Measurements from ENCODE around the gene CEP162. TPM values are rescaled to one million over a fixed set of nuclear protein-coding genes. Genes with fewer than 3 reads are reported as not detected.
"Not testable (repeated sequence)": the region's sequence is repeated elsewhere in the genome, so short reads cannot be mapped to it uniquely, and the experiment has no call there.

Gene CEP162, protein sequence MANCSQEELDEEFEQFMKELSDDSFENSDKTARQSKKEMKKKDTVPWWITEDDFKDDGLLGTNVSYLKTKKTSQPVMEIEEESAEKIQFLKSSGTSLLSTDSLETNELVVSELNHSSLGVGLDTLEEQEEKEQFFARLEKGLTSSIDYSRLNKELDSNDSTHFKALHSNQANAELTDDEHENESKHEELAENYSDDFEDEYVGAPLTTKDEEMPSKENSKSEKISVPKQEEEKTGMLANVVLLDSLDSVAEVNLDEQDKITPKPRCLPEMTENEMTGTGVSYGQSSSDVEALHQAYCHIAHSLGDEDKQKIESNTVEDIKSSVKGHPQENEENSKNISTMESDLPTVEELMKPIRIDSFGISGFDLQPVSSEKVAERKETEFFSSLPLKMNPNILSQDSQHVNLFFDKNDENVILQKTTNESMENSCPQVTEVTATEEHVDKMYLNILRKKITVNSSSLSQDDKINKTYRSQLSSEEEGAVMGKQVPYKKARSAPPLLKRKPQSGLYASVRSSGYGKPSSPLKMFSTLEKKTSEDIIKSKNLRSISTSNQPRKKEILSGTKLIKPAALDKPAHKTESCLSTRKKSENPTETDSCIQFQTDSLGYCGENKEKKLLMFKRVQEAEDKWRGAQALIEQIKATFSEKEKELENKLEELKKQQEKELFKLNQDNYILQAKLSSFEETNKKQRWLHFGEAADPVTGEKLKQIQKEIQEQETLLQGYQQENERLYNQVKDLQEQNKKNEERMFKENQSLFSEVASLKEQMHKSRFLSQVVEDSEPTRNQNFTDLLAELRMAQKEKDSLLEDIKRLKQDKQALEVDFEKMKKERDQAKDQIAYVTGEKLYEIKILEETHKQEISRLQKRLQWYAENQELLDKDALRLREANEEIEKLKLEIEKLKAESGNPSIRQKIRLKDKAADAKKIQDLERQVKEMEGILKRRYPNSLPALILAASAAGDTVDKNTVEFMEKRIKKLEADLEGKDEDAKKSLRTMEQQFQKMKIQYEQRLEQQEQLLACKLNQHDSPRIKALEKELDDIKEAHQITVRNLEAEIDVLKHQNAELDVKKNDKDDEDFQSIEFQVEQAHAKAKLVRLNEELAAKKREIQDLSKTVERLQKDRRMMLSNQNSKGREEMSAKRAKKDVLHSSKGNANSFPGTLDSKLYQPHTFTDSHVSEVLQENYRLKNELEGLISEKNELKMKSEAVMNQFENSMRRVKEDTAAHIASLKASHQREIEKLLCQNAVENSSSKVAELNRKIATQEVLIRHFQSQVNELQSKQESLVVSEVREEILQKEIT (N-terminal part only)
- total RNA-seq, result 4.9 and 5.7 TPM in 2 replicates

DNA sequence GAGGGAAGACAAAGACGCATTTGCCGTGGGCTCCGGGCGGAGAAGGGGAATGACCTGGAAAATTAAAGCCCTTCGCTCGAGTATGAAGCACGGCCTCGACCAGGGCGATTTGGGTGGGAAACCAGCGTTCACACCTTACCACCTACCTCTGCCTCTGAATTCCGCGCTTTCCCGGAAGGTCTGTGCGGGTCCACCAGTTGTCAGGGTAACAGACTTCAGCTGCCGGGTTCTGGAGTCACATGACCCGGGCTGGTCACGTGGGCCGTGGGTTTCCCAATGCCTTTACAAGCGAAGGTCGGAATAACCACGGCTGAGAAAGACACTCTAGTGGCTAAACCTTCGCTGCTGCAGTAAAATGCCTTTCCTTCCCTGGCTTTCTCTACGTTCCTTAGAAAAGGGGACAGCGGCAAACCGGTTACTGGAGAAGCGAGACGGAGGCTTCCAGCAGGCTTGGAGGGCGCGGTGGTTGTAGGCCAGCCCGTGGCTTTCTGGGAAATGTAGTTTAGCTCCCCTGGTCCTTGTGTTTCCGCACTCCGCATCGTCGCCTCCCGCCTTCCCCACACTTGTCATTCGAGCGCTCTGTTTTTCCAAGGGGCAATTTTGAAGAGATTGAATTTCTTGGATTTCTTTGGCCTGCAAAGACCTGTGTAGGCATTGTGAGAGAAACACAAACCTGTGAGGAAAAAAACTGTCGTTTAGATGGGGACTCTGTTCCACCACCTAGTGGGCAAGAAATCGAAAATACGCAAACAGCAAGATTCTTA, at the start of gene CEP162:
Gene CEP162 (minus strand): TSS at position 210 of the 764 bp plus-strand sequence. CDS start 1,250 bp downstream, outside the sequence.
- DNase-seq (ENCODE audit: extremely low read depth, low read depth, low spot score), result peak; percentile 79

DNA sequence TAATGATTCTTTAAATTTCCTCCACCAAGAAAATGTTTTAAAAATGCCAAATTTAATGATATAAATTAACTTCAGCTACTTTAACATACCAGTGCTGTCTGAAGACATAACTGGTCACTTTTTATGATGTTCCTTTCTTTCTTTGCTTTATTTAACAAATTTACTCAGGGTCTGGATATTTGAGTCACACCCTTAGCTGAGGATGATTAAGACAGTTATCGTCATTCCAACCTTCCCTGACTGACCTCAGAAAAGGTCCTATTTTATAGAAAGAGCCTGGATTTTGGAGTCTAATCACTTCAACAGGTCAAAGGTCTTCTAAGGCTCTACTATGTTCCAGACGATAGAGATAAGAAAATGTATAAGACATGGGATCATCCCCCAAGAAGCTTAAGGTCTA, 47.4 kb upstream of the CEP162 start:
- no peak for DNase-seq (ENCODE audit: extremely low read depth, low read depth, low spot score)

DNA sequence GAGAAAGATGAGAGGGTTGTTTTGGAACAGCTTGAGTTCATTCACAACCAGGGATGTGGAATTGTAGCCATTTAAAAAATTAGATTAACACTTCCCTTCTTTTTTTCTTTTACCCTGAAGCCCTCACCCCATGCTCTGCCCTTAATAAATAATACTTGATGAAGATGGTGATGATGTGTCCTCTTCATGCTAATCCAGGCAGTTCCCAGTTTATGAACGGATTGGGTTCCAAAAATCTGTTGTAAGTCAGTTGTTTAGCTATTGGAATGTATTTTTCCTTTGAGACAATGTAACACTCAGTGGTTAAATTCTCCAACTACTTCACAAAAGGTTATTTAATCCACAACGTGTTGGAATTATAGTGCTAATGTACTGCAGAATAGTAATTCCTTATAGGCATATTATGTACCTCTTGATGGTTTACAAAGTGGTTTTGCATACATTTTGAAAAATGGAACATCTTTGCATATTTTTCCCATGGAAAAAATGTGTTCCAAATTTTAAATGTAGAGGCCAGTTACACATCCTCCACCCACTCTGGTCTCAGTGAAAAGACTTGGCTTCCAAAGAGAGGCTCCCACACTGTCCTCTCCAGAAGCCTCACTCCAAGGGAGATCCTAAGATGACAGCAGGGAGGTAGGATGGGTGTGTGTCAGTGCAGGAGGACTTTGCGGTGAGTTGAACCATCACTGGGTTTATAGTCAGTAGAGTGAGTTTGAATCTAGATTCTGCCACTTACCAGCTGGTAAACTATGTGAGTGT, 45.8 kb upstream of the CEP162 start:
- no peak for DNase-seq (ENCODE audit: extremely low read depth, low read depth, low spot score)

DNA sequence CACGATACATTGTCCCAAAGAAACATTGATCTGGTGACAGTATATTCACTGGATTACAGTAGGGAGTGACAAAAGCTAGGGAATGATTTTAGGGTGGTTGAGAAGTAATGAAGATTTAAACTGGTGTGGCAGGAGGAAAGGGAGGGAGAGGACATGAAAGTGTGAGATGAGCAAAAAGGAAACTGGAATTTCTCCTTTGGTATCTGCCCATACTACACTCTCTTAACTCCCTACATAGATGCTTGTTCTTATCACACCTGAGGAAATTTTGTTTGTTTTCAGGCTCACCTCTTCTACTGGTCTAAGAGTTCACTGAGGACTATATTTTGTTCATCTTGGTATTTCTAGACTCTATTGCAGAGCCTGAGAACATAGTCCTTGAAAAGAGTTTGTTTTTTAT, 44.9 kb upstream of the CEP162 start:
- no peak for DNase-seq (ENCODE audit: extremely low read depth, low read depth, low spot score)

DNA sequence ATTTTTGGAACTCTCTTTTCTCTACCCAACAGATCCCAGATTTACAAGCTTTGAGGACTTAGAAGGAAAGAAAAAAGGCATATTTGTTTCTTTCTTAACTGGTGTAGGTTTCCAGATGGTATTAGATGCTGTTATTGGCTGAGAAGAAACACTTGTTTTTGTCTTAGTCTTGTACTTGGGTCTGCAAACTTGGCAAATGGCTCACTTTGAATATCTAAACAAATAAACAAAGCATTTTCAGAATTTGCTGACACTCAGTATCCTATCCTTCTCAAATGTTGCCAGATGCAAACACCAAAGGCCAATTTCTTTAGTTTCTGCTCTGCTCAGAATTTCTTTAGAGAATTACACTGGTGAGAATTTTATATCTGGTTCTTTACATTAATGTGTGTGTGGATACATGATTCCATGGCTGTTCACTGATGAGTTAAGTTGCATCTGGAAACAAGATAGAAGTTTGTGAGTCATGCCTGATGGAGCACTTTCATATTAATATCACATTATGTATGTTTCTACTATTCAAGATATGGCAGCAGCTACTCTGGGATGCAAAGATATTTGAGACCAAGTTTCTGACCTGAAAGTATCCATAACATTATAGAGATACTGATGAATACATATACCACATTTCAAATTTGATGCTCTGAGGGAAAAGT, 43.7 kb upstream of the CEP162 start:
- DNase-seq (ENCODE audit: extremely low read depth, low read depth, low spot score), result no peak

DNA sequence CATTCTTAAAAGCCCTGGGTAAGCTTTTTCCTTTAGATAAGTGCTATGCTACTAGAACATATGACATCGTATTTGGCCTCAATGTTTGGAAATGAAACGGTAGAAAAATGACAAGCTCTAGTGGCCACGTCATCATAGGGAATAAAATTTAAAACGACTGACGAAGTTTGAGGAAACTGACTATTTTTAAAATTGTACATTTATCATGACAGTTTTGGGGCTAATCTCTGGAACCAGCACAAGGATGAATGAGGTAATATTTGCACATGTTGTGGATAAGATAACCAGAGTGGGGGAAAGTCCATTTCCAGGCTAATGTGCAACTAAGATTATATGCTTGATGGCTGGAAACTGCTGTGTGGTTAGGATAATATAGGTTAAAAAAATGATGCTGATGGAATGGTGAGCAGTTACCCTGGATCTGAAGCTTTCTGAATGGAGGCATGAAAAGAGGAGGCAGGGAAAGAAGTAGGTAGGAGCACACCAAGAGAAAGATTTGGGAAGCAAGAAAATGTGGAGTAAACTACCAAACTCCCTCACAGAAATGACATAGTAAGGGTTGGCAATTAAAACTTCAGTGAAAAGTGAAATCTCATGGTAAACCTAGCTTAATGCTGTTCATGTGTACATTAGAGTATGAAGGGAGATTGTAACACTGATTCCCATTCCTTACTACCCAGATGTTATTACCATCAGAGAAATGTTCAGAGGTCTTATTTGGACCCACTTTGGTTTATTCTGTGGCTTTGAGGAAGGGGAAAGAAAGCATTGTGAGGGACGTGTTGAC, 42.7 kb upstream of the CEP162 start:
- DNase-seq (ENCODE audit: extremely low read depth, low read depth, low spot score), result no peak

DNA sequence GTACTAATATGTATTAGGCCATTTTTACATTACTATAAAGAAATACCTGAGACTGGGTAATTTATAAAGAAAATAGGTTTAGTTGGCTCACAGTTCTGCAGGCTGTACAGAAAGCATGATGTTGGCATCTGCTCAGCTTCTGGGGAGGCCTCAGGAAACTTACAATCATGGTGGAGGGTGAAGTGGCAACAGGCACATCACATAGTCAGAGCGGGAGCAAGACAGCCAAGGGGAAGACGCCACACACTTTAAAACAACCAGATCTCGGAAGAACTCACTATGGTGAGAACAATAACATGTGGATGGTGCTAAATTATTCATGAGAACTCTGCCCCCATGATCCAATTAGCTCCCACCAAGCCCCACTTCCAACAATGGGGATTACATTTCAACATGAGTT, 41.3 kb upstream of the CEP162 start:
- DNase-seq (ENCODE audit: extremely low read depth, low read depth, low spot score), result no peak

DNA sequence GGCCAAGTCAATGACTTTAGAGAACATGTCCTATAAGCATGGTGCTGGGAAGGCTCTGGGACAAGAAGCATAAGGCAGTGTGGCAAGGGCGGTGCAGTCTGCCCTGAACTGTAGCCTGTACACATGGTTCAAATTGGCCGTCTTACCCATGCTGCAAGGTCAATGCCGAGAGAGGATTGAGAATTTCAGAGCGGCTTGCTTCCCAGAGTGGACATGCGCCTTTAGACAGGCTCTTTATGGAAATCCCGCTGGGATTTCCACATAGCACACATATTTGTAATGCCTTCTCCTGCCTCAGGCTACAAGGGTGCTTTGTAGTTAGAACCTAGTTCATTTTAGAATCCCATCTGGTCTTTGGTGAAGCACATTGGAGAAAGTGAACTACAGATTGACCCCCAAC, 36.1 kb upstream of the CEP162 start:
- no peak for DNase-seq (ENCODE audit: extremely low read depth, low read depth, low spot score)

DNA sequence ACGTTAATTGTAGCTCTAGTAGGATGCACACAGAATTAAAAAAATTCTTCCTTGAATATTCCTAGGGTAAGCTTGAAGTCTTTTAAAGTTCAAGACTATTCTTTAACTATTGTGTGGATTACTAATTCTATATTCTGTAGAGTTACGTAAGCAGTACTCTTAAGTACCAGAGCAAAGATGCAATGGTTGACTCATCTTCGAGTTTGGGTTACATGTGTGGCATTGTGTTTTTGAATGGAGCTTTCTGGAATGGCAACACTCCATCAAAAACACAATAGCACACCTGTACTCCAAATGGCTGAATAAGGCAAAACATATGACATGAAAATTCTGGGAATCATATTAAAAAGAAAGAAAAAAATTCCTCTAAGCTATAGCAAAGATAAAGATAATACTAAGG, 33.5 kb upstream of the CEP162 start:
- DNase-seq (ENCODE audit: extremely low read depth, low read depth, low spot score), result no peak

DNA sequence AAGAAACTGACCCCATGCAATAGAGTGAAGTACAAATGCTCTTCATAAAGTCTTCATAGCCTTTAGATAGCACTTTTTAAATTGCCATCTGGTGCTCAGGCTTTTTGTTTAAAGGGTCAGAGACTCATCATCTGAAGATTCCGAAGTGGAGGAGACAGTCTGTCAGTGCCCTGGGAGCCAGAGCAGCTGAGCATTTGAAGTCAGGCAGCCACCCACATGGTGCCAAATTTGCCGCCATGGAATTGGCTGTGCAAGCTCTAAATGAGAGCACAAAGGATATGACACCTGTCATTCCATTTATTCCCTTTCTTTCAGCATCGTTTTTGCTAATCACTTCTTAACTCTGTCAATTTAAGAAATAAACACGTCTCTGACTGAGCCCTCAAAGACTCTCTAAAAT, 32.8 kb upstream of the CEP162 start:
- DNase-seq (ENCODE audit: extremely low read depth, low read depth, low spot score), result no peak

DNA sequence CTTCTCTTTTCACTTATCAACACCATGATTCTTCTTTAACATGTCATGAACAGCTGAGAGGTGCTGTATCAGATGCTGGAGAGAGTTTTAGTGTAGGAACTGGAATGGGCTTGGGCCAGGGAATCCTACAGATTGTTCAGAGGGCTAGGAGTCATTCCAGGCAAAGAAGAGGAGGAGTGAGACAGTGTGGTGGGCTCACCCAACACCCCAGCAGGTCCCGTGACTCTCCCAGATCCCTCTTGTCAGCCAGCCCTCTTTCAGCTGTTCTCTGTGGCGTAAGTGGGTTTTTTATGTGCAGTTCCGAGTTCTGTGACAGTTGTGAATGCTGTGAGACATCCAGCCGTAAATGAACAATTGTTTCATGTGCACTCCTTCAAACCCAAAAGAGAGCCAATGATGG, 31.4 kb upstream of the CEP162 start:
- DNase-seq (ENCODE audit: extremely low read depth, low read depth, low spot score), result no peak

DNA sequence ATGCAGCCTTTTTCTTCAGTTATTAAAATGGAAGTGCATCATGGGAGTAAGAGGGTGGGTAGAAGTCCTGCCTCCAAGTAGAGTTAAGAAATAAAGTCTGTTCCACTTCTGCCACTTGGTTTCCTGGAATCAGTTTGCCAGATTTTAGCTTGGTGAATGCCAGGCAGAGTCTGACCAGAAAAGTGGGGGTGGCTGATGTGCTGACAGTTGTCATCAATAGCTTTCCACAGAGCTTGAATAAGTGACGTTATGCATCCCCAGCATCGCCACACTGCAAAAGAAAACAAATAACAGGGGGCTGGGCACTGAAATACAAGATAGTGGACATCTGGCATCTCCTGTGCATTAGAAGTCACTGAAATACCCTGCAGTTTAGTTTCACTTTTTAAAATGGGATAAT, 30.8 kb upstream of the CEP162 start:
- no peak for DNase-seq (ENCODE audit: extremely low read depth, low read depth, low spot score)

DNA sequence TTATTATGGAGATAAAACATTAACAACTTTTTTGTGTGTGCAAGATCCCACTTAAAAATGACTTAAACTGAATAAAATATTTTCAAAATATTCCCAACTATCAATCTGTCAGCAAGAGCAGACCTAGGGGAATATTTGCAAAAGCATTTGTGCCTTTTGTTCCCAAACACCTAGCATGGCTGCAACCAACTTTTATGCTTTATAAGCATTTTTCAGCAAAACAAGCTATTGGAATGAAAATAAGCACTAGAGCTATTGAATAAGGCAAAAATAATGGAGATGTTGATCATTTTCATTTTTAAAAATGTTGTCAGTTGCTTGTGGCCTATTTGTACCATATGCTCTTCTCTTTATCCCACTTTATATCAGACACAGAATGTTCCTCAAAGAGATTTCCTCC, 28.2 kb upstream of the CEP162 start:
- DNase-seq (ENCODE audit: extremely low read depth, low read depth, low spot score), result no peak

DNA sequence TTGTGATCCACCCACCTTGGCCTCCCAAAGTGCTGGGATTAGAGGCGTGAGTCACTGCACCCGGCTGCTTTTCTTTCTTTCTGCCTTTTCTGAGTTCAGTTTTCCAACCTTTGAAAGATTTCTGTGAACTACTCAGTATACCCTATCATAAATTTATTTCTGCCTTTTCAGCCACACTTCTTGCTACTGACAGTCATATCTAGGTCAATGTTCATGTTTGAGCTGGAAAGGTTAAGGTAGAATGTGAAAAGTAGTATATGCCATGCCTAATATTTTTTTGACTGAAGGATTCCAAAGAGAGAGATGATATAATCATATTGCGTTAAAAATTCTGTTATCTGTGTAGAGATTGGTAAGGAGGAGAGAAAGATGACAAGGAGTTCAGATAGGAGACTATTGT, 25.9 kb upstream of the CEP162 start:
- DNase-seq (ENCODE audit: extremely low read depth, low read depth, low spot score), result no peak

DNA sequence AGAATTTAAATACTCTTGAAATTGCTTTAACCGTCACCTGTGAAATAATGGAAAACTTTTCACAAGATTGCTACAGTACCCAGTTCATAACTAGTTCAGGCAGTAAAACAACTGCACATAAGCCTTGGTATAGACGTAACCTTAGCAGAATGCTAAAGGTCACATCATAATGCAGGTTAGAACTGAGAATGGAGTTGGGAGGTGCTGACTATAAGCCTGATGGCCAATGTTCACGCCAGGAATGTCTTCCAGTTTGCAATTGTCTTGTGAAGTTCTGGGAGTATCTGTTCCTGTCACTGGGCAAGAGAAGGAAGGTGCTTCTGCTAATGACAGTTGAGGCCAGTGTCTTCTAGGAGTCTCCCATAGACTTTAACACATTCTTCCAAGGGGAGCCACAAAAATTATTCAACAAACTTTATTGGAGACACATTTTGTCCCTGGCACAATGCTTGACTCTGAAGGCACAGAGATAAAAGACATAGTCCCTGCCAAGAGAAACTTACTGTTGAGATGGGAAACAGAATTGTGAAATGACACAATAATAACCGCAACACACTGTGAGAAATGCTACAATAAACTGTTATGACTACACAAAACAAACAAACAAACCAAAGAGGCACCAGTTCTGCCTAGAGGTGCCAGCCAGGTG, 24.6 kb upstream of the CEP162 start:
- DNase-seq (ENCODE audit: extremely low read depth, low read depth, low spot score), result no peak

DNA sequence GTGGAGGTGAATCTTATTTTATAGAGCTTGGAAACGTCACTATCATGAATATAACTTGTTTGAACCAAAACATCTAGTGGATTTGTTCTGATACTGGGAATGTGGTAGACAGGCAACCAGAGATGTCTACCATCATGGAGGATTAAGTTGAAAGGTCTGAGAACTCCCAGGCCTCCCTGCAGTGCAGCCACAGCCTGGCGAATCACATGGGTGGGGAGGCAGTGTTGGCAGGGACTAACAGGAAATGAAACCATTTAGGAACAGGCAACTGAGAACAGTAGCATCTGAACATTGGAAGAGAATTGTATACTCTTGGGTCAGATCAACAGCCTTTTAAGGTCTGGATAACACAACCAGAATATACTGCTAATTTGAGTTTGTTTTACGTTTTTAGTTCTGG, 22.3 kb upstream of the CEP162 start:
- DNase-seq (ENCODE audit: extremely low read depth, low read depth, low spot score), result no peak

DNA sequence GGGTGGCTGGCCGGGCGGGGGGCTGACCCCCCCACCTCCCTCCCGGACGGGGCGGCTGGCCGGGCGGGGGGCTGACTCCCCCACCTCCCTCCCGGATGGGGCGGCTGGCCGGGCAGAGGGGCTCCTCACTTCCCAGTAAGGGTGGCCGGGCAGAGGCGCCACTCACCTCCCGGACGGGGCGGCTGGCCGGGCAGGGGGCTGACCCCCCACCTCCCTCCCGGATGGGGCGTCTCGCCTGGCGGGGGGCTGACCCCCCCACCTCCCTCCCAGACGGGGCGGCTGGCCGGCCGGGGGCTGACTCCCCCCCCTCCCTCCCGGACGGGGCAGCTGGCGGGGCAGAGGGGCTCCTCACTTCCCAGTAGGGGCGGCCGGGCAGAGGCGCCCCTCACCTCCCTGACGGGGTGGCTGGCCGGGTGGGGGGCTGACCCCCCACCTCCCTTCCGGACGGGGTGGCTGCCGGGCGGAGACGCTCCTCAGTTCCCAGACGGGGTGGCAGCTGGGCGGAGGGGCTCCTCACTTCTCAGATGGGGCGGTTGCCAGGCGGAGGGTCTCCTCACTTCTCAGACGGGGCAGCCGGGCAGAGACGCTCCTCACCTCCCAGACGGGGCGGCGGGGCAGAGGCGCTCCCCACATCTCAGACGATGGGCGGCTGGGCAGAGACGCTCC, 17.1 kb upstream of the CEP162 start:
- DNase-seq (ENCODE audit: extremely low read depth, low read depth, low spot score), result not testable (repeated sequence)

All from glomerular endothelial cell (primary cell).